Upper lobe of right lung (tissue), 1 donor: ENCODE measurements around the gene PTH. TPM values are rescaled to one million over a fixed set of nuclear protein-coding genes. Genes with fewer than 3 reads are reported as not detected.
A peak's percentile ranks its signal among the peaks of the same experiment; 100 is the strongest.

Experiments
- ATAC-seq: fragments of 200-7000 bp; cut with Tn5 transposase; one replicate; pipeline ENCODE4 v1.9.1; 2020; ENCODE audit warnings: mild to moderate bottlenecking, moderate library complexity
- DNase-seq: peaks from one replicate; pipeline ENCODE4 v3.0.0-alpha.2; 2020
- H3K27ac ChIP-seq: fragments of 200-600 bp; one replicate; pipeline ENCODE4 v1.8.0; 2022
- H3K27me3 ChIP-seq: fragments of 200-600 bp; one replicate; pipeline ENCODE4 v1.8.0; 2022; ENCODE audit warnings: mild to moderate bottlenecking
- H3K36me3 ChIP-seq: fragments of 200-600 bp; one replicate; pipeline ENCODE4 v1.8.0; 2022
- H3K4me1 ChIP-seq: fragments of 200-600 bp; one replicate; pipeline ENCODE4 v1.8.0; 2022
- H3K4me3 ChIP-seq: fragments of 200-600 bp; one replicate; pipeline ENCODE4 v1.8.0; 2022; ENCODE audit warnings: mild to moderate bottlenecking
- H3K9me3 ChIP-seq: fragments of 200-600 bp; one replicate; pipeline ENCODE4 v1.8.0; 2022
- CTCF ChIP-seq: fragments of 200-600 bp; IDR thresholded peaks from one replicate; pipeline ENCODE4 v1.8.0; 2022; ENCODE audit warnings: antibody characterized with exemption
- intact Hi-C: fragments of 100-400 bp; cut with DNase I; formaldehyde crosslinking; loops from one replicate; pipeline ENCODE4 v1.11.0; 2022
- total RNA-seq: library from RNA; stranded (reverse); fragmentation: NEBNext Ultra II Directional; extraction: Animal tissue kit (Norgen Biotek cat#: 25700); gene quantifications from one replicate; pipeline ENCODE4 v1.2.1, GENCODE V29; 2021
- donor health status: DM: no; HTN: yes; CAD: no; lungs with severe emphysema.

Gene PTH
- total RNA-seq, 1 donor from 2014 or later = not detected

GRCh38 chr11:13463779-13464290 is 32.0 kb downstream of the PTH start:
- H3K27me3 ChIP-seq = no peaks in the 10 kb centered on the region
- no peaks in the 10 kb centered on the region for H3K9me3 ChIP-seq
- peak overlapping the region; percentile 87 for H3K27ac ChIP-seq
- intact Hi-C loops = no loop called here
- ATAC-seq (no peak), DNase-seq (no peak)
- H3K4me1 ChIP-seq = peaks cover 21% of the 10 kb centered on the region
- no peaks in the 10 kb centered on the region for H3K36me3 ChIP-seq
- TF ChIP-seq CTCF = no peak
- H3K4me3 ChIP-seq = peak overlapping the region; percentile 74

GRCh38 chr11:13462901-13463778 is 32.7 kb downstream of the PTH start, which contains the start of gene BTBD10:
BTBD10 (minus strand) TSS chr11:13463222; CDS start chr11:13445124, 18,098 bp downstream.
- Histone ChIP-seq H3K27ac (peak within 1 kb of the TSS; percentile 87), H3K4me1 (peaks cover 21% of the 10 kb centered on the region), H3K9me3 (no peaks in the 10 kb centered on the region), H3K36me3 (no peaks in the 10 kb centered on the region), H3K4me3 (peak within 1 kb of the TSS; percentile 74), H3K27me3 (no peaks in the 10 kb centered on the region)
- DNase-seq (peak; percentile 96), ATAC-seq (peak; percentile 99)
- intact Hi-C loops = no loop called here
- no peak for TF ChIP-seq CTCF

- intact Hi-C loops = no loop called here
- Histone ChIP-seq H3K27me3 (no peaks in the 10 kb centered on the region), H3K4me3 (peak overlapping the region; percentile 74), H3K9me3 (no peaks in the 10 kb centered on the region), H3K27ac (peak overlapping the region; percentile 87), H3K4me1 (peaks cover 21% of the 10 kb centered on the region), H3K36me3 (no peaks in the 10 kb centered on the region)
- ATAC-seq = peak; percentile 59
- no peak for DNase-seq
- no peak for TF ChIP-seq CTCF
Measured at GRCh38 chr11:13462311-13462900, 33.4 kb downstream of the PTH start.

- no peak for TF ChIP-seq CTCF
- DNase-seq = no peak
- H3K27me3 ChIP-seq = no peaks in the 10 kb centered on the region
- intact Hi-C loops = no loop called here
- peaks cover 21% of the 10 kb centered on the region for H3K4me1 ChIP-seq
- ATAC-seq = no peak
- no peaks in the 10 kb centered on the region for H3K9me3 ChIP-seq
- no peak overlapping the region for H3K4me3 ChIP-seq
- no peak overlapping the region for H3K27ac ChIP-seq
- H3K36me3 ChIP-seq = no peaks in the 10 kb centered on the region
Measured at GRCh38 chr11:13461291-13461690, 34.5 kb downstream of the PTH start.

GRCh38 chr11:13450832-13451397 is 44.9 kb downstream of the PTH start:
- Histone ChIP-seq H3K9me3 (no peaks in the 10 kb centered on the region), H3K27me3 (no peaks in the 10 kb centered on the region), H3K36me3 (no peaks in the 10 kb centered on the region), H3K27ac (no peak overlapping the region), H3K4me3 (no peak overlapping the region), H3K4me1 (peaks cover 12% of the 10 kb centered on the region)
- intact Hi-C loops = no loop called here
- ATAC-seq (no peak), DNase-seq (no peak)
- TF ChIP-seq CTCF = no peak
